ENCODE results near the gene FIGNL2.

GRCh38 chr12:51809193-51809592 lies 39.3 kb downstream of the FIGNL2 start:
- no peak for TF ChIP-seq CTCF (IDR thresholded peaks at IDR 0.05)
- TF ChIP-seq POLR2A (IDR thresholded peaks at IDR 0.05) = no peak
- TF ChIP-seq EP300 (IDR thresholded peaks at IDR 0.05) = no peak
